IPS-18a (cell line): ENCODE results near the gene C2orf49.

Experiments used
- H3K27ac ChIP-seq: one replicate; pipeline ENCODE4 v1.5.1; 2013; ENCODE audit warnings: low read length
- H3K27me3 ChIP-seq: one replicate; pipeline ENCODE4 v1.6.1; 2013; ENCODE audit warnings: mild to moderate bottlenecking, low read length; ENCODE audit not compliant: control insufficient read depth, insufficient read depth
- H3K36me3 ChIP-seq: one replicate; pipeline ENCODE4 v1.6.1; 2013; ENCODE audit warnings: low read depth, low read length; ENCODE audit not compliant: control insufficient read depth
- H3K4me1 ChIP-seq: one replicate; pipeline ENCODE4 v1.6.1; 2013; ENCODE audit warnings: low read depth, low read length; ENCODE audit not compliant: control insufficient read depth
- H3K4me3 ChIP-seq: one replicate; pipeline ENCODE4 v1.5.1; 2013; ENCODE audit warnings: low read length
- H3K9ac ChIP-seq: one replicate; pipeline ENCODE4 v1.6.1; 2013; ENCODE audit warnings: mild to moderate bottlenecking, low read length, moderate library complexity
- H3K9me3 ChIP-seq: one replicate; pipeline ENCODE4 v1.6.1; 2013; ENCODE audit warnings: low read depth, low read length; ENCODE audit not compliant: control insufficient read depth

Gene C2orf49

GRCh38 chr2:105301646-105302045 lies 35.7 kb upstream of the C2orf49 start:
- Histone ChIP-seq H3K9ac (no peak overlapping the region), H3K27me3 (no peaks in the 10 kb centered on the region), H3K36me3 (peaks cover 16% of the 10 kb centered on the region), H3K9me3 (no peaks in the 10 kb centered on the region), H3K4me3 (no peak overlapping the region), H3K4me1 (no peaks in the 10 kb centered on the region), H3K27ac (no peak overlapping the region)

- no peak overlapping the region for H3K9ac ChIP-seq
Measured at GRCh38 chr2:105307146-105307545, 30.2 kb upstream of the C2orf49 start.

DNA sequence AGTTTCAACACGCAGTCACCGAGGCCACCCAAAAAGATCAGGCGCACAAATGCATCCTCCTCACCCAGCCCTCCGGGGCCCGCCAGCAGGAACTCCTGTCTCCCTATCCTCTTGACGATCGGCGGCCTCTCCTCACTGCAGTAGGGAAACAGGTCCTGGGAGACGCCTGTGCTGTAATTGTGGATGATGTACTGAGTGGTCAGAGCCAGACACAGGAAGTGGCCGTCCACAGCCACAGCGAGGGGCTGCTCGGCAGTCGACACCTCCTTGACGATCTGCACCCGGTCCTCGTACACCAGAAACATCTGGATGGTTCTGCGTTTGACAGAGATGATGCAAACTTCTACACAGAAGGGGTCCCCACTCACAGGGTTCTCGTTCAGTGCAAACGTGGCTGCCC lies 29.8 kb upstream of the C2orf49 start:
- Histone ChIP-seq H3K27ac (no peak overlapping the region), H3K9me3 (no peaks in the 10 kb centered on the region), H3K36me3 (no peaks in the 10 kb centered on the region), H3K4me1 (peaks cover 6% of the 10 kb centered on the region), H3K4me3 (no peak overlapping the region), H3K27me3 (no peaks in the 10 kb centered on the region), H3K9ac (no peak overlapping the region)

More at GRCh38 chr2:105307146-105307545, 30.2 kb upstream of the C2orf49 start:
- H3K4me1 ChIP-seq, result peaks cover 6% of the 10 kb centered on the region
- no peaks in the 10 kb centered on the region for H3K27me3 ChIP-seq
- H3K4me3 ChIP-seq, result no peak overlapping the region
- H3K36me3 ChIP-seq, result no peaks in the 10 kb centered on the region
- H3K27ac ChIP-seq, result no peak overlapping the region
- H3K9me3 ChIP-seq, result no peaks in the 10 kb centered on the region

DNA sequence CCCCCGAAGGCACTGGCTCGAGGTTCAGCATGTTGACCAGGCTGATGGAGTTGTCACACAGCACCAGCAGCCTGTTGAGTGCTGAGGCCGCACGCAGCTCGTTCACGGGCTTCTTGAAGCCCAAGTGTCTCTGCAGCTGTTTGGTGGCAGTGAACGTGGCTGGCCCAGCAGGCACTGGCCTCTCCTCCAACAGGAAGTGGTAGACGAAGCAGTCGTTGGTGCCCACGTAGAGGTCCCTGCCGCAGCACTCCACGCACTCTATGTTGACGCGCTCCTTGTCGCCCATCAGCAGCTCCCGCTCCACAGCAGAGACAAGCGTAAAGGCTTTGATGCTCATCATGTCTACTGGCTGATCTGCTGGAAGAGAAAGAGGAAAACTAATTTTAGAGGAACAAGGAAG lies 29.4 kb upstream of the C2orf49 start:
- H3K9ac ChIP-seq, result no peak overlapping the region
- H3K4me1 ChIP-seq, result peaks cover 6% of the 10 kb centered on the region
- no peak overlapping the region for H3K4me3 ChIP-seq
- H3K27me3 ChIP-seq, result no peaks in the 10 kb centered on the region
- H3K27ac ChIP-seq, result no peak overlapping the region
- H3K36me3 ChIP-seq, result no peaks in the 10 kb centered on the region
- H3K9me3 ChIP-seq, result no peaks in the 10 kb centered on the region

DNA sequence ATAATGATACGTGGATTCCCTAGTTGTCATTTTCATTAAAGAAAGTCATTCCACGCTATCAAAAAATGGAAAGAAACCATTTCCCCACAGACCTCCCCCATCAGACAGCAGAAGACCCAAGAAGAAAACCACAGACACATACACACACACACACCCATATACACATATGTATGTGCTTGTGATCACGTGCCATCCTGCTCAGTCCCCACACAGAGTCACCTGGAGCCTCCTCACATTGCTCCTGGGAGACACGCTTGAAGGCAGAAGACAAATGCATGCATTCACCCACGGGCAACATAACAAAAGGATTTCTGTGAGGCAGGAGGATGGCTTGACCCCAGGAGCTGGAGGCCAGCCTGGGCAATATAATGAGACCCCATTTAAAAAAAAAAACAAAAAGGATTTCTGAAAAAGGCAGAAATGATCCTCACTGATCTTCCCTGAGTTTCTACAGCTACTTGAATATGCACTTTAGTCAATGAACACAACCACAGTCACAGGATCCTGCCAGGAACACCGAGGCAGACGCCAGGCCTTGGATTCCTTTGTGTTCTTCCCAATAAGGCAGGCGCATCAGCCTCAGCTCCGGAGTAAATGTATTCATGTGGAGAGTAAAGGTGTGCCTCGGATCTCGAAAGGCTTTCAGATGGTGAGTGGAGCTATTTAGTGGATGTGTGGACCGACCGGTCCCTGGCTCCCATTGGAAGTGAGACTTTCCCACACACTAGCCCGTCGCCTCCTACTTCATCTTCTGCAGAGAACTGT lies 28.8 kb upstream of the C2orf49 start:
- H3K36me3 ChIP-seq, result no peaks in the 10 kb centered on the region
- H3K27me3 ChIP-seq, result no peaks in the 10 kb centered on the region
- H3K4me3 ChIP-seq, result no peak overlapping the region
- H3K9ac ChIP-seq, result no peak overlapping the region
- no peak overlapping the region for H3K27ac ChIP-seq
- no peaks in the 10 kb centered on the region for H3K9me3 ChIP-seq
- peaks cover 6% of the 10 kb centered on the region for H3K4me1 ChIP-seq

DNA sequence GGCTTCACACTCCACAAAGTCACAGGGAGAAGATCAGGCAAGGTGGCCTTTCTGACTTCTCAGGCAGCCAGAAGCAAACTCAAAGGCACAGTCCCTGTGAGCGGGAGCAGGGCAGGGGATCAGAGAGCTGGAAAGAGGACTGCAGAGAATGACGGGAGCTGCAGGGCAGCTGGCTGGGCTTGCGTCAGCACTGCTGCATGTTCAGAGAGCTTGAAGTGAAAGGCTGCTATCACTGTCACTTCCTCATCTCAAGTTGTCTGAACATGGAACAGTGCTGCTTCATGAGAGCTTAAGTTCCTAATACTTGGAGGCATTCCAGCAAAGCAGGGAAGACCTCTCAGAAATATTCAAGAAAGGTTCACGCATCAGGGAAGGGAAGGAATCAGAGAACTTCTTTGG lies 28.2 kb upstream of the C2orf49 start:
- Histone ChIP-seq H3K27ac (no peak overlapping the region), H3K36me3 (no peaks in the 10 kb centered on the region), H3K4me3 (no peak overlapping the region), H3K9ac (no peak overlapping the region), H3K9me3 (no peaks in the 10 kb centered on the region), H3K27me3 (no peaks in the 10 kb centered on the region), H3K4me1 (peaks cover 6% of the 10 kb centered on the region)

DNA sequence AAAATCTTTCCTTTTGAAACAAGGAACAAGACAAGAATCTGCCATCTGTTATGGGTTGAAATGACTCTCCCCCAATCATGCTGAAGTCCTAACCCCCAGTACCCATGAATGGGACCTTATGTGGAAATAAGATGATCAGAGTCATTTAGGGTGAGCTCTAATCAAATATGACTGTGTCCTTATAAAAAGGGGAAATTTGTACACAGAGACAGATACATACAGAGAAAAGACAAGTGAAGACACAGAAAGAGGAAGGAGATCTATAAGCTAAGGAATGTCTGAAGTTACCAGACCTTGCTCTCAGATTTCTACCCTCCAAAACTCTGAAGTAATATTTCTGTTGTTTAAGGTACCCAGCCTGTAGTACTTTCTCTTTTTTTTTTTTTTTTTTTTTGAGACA lies 23.5 kb upstream of the C2orf49 start:
- Histone ChIP-seq H3K27me3 (no peaks in the 10 kb centered on the region), H3K4me3 (no peak overlapping the region), H3K9me3 (no peaks in the 10 kb centered on the region), H3K9ac (no peak overlapping the region), H3K36me3 (no peaks in the 10 kb centered on the region), H3K4me1 (peaks cover 2% of the 10 kb centered on the region), H3K27ac (no peak overlapping the region)

GRCh38 chr2:105315314-105315713 lies 22.0 kb upstream of the C2orf49 start:
- Histone ChIP-seq H3K27me3 (no peaks in the 10 kb centered on the region), H3K4me1 (no peaks in the 10 kb centered on the region), H3K36me3 (no peaks in the 10 kb centered on the region), H3K27ac (no peak overlapping the region), H3K9me3 (no peaks in the 10 kb centered on the region), H3K4me3 (no peak overlapping the region), H3K9ac (no peak overlapping the region)

- no peaks in the 10 kb centered on the region for H3K9me3 ChIP-seq
- no peak overlapping the region for H3K9ac ChIP-seq
- no peak overlapping the region for H3K27ac ChIP-seq
- no peak overlapping the region for H3K4me3 ChIP-seq
- H3K27me3 ChIP-seq, result no peaks in the 10 kb centered on the region
- no peaks in the 10 kb centered on the region for H3K4me1 ChIP-seq
- H3K36me3 ChIP-seq, result no peaks in the 10 kb centered on the region
Measured at GRCh38 chr2:105317937-105318336, 19.4 kb upstream of the C2orf49 start.

DNA sequence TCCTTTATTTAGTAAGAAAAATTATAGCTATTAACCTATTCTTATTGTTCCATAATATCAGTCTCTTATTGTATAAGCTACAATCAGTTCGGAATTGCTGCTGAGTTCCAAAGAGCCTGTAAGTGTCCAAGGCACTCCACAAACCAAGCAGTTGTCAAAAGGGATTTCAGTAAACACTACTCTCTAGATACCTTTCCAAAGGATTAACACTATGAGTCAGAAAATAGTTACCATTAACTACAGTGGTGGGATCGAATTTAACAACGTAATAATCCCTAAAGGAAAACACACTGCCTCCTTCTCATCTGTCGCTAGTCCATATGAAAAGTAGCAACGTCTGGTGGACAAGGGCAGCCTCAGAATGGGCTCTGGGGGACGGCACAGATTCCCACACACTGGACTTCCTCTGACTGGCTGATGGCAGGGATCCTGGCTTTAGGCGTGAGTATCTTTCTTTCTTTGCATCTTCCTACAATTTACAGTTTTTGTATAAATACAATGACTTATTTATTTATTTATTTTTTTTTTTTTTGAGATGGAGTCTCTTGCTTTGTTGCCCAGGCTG lies 16.6 kb upstream of the C2orf49 start:
- Histone ChIP-seq H3K4me3 (no peak overlapping the region), H3K27me3 (no peaks in the 10 kb centered on the region), H3K27ac (no peak overlapping the region), H3K9me3 (no peaks in the 10 kb centered on the region), H3K4me1 (peaks cover 11% of the 10 kb centered on the region), H3K36me3 (no peaks in the 10 kb centered on the region), H3K9ac (no peak overlapping the region)

DNA sequence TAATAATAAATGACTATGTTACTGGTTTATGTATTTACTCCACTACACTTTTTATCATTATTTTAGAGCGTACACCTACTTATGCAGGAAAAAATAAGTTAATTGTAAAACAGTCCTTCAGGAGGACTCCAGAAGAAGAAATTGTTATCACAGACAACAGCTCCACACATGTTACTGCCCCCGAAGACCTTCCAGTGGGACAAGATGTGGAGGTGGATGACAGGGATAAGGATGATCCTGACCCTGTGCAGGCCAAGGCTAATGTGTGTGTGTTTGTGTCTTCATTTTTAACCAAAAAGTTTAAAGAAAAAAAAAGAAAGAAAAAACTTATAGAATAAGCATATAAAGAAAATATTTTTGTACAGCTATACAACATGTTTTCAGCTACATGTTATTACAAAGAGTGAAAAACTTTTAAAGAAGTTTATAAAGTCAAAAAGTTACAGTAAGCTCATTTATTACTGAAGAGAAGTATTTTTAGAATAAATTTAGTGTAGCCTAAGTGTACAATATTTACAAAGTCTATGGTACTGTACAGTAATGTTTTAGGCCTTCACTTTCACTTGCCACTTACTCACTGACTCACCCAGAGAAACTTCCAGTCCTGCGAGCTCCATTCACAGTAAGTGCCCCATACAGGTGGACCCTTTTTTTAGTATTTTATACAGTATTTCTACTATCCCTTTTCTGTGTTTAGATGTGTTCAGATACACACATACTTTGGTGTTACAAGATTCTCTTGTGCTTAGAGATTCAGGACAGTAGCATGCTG lies 15.3 kb upstream of the C2orf49 start:
- Histone ChIP-seq H3K9me3 (no peaks in the 10 kb centered on the region), H3K27me3 (no peaks in the 10 kb centered on the region), H3K4me1 (peaks cover 11% of the 10 kb centered on the region), H3K9ac (no peak overlapping the region), H3K36me3 (no peaks in the 10 kb centered on the region), H3K27ac (no peak overlapping the region), H3K4me3 (no peak overlapping the region)
